Activated CD4-positive, CD25-positive, alpha-beta regulatory T cell treated with anti-CD3 and anti-CD28 coated beads, Interleukin-2, amount 50 U/mL, for 16 hours (primary cell): ENCODE measurements around the gene SPATA32.
"Not testable (repeated sequence)": the region's sequence is repeated elsewhere in the genome, so short reads cannot be mapped to it uniquely, and the experiment has no call there.

Experiments used
- DNase-seq: peaks from one replicate; pipeline ENCODE4 v3.0.0-alpha.2; 2020; ENCODE audit warnings: low read depth, low spot score

Gene SPATA32

DNA sequence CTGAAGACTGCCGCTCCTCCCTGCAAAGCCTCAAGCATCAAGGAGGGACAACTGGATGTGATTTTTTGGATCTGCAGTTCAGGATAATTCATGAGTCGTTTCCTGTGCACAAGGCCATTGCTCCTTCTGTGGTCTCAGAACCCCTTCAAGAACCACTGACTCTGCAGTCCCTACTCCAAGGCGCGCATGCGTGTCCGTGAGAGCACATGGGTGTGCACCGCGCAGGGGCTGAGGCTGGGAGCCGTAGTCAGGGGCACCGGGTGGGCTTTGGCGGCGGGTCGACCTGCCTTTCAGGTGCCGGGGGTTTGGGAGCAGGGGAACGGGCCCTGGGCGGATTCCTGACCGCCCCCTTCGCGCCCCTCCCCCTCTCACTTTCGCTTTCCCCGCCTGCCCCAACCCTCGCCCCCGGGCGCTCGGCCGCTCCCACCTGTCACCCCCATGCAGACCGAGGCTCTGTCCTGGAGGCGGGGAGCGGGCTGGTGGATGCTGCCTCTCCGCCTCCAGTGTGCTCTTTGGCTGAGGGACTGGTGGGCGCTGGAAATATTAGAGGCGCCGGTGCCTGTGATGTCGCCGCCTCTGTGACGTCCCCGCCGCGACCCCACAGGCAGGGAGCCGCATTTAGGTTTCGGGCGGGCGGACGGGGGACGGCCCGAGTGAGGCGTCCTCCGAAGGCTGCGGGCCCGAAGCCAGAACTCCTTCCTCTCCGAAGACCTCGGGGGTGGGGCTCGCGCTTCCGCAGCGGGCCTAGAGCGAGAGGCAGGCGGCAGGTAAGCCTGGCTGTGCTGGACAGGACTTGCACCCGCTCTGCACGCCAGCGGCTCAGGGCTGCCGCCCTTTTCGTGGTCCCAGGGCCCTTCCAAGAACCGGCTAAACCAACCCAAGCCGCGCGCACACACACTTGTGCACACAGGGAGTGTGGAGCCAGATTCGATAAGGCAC lies at the start of gene SPATA32:
Gene SPATA32 (minus strand): TSS at position 518 of the 939 bp plus-strand sequence. CDS start 78 bp downstream, at position 440.
- peak; percentile 35 for DNase-seq

- no peak for DNase-seq
These were observed 49.5 kb upstream of the SPATA32 start for GRCh38 chr17:45311401-45311759.

DNA sequence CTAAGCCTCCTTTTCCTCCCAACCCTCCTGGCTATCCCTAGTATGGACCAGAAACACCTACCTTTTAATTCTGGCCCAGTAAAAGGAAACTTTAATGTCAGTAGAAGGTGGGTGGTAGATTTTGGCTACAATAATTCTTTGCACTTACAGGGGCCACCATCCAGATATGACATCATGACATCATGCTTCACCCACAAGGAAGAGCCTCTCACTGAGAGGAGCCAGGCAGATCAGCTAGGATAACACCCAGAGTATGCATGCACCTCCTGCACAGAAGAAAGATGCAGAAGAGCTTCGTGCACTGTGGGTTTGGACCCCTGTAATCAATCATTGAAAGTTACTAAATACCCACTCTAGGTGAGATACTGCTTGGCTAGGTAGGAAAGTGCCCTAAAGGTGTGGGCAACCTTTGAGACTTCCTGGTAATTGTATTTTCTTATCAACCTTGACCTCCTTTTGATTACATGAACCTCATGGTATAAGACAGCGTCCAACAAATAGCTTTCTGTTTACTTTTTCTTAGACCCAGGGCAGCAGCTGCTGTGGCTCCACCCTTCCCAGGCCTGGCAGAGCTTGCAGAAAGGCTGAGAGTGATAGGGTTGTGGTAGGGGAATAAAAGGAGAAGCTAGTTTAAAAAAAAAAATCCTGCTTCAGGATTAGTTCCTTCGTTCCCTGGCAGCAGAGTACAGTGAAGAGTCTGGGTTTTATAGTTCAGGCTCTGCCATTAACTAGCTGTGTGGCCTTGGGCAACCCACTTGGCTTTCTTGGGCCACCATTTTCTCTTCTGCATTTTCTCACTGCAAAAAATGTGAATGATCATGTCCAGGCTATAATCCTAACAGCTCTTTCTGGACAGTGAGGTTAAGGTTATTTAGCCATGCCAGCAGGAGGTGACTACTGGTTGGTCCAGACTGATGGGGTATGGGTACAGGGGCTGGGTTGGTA lies 48.8 kb upstream of the SPATA32 start:
- DNase-seq: no peak

DNA sequence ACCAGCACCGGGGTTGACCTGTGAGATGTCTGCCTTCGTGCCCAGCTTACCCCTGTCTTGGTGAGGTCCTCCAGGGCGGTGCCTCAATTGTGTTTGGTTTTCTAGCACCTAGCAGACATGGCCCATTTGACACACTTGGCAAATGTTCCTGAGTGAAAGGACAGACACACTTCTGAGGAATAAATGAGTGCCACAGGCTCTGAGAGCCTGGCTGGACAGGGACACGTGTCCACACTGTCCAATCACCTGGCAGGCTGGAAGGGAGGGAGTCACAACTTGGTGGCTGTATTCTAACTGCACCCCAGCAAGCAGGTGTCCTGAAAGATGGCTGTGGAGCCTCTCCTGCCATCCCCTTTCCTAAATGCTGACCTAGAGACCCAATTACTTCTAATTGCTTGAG lies 47.5 kb upstream of the SPATA32 start:
- no peak for DNase-seq

GRCh38 chr17:45308840-45309239 lies 46.9 kb upstream of the SPATA32 start:
- DNase-seq: no peak

DNA sequence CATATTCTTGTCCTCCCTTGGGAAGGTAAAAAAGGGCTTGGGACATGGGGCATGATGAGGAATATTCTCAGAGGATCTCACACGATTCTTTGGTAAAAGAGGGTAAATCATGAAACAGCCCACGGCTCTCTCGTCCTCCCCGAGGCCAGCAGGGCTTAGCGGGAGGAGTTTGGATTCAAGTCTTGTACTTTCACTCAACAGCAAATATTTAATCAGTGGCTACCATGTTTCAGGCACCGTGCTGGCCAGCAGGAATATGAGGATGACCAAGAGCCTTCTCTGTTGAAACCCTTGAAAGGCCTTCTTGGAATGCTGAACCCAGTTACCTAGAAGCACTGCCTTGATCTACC lies 46.1 kb upstream of the SPATA32 start:
- no peak for DNase-seq

- DNase-seq: no peak
These were observed 45.6 kb upstream of the SPATA32 start for GRCh38 chr17:45307290-45308015.

DNA sequence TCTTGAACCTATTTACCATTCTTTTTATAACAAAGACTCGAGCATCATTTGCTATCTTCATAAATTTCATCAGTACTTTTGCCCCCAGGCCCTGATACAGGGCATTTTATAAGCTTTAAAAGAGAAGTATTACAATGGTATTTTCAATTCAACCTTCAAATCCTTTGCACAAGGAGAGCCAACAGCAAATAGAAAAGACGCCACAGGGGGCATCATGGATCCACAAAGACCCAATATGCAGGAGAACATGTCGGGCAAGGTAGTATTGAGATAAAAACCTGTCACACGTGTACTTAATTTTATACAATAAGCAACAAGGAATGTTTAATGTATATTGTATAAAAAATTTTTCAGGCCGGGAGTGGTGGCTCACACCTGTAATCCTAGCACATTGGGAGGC lies 44.7 kb upstream of the SPATA32 start:
- DNase-seq: no peak

DNA sequence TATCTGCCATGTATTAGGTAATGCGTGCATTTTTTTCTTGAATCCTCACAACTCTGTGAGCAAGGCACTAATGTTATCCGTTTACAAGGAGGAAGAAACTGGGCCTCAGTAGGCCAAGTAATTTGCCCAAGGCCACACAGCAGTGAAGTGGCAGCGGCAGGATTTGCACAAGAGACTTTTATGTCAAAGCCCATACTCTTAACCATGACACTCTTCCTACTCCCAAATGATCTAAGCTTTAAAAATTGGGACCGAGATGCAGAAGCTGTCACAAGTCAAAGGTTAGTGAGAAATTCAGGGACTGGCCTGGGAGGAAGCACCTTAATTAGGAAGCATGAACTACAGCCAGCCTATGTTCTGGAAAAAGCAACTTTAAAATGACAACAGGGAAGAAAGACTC lies 44.2 kb upstream of the SPATA32 start:
- no peak for DNase-seq

GRCh38 chr17:45305530-45306087 lies 43.7 kb upstream of the SPATA32 start:
- no peak for DNase-seq

- no peak for DNase-seq
These were observed 40.8 kb upstream of the SPATA32 start for GRCh38 chr17:45302649-45303173.

DNA sequence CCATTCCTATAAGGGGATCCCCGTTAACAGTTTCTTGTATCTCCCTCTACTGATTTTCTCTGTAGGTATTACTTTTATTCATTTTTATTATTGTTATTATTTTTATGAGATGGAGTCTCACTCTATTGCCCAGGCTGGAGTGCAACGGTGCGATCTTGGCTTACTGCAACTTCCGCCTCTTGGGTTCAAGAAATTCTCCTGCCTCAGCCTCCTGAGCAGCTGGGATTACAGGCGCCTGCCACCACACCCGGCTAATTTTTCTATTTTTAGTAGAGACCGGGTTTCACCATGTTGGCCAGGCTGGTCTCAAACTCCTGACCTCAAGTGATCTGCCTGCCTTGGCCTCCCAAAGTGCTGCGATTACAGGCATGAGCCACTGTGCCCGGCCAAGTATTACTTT lies 40.3 kb upstream of the SPATA32 start:
- DNase-seq: not testable (repeated sequence)

- DNase-seq: no peak
These were observed 39.8 kb upstream of the SPATA32 start for GRCh38 chr17:45301674-45302073.

- DNase-seq: no peak
These were observed 38.3 kb upstream of the SPATA32 start for GRCh38 chr17:45300060-45300751.

DNA sequence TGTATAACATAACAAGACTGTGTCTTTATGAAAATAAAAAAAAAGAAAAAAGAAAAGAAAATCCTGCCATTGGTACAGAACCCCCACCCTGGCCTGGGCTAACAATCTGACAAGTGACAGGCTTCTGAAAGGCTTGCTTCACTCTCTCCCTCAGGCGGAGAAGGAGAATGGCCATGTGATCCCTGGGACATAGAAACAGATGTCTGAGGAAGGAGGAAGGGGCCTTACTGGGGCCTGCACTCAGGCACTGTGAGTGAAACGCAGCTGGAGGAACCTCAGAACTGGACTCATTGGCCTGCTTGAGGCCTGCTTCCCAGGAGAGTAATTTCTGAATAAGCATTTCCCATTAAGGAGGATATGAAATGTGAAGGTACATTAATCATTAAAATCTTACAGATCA lies 37.5 kb upstream of the SPATA32 start:
- DNase-seq: no peak

GRCh38 chr17:45298546-45299285 lies 36.8 kb upstream of the SPATA32 start:
- no peak for DNase-seq

- DNase-seq: no peak
These were observed 34.9 kb upstream of the SPATA32 start for GRCh38 chr17:45296833-45297124.

GRCh38 chr17:45296003-45296832 lies 34.3 kb upstream of the SPATA32 start:
- no peak for DNase-seq

DNA sequence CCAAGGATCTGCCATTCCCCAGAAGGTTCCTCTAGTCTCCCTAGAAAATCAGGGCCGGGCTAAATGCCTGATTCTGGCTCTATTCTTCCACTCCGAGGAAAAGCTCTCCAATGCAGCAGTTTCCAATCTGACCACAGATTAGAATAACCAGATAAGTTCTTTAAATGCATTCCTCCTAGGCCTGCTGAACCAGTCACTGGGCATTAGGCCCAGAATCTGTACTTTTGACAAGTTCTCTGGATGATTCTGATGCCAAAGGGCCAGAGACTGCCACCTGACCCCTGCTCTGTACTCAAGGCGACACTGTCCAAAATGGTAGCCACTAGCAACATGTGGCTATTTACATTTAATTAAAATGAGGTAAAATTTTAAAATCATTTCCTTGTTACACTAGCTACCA lies 32.6 kb upstream of the SPATA32 start:
- DNase-seq: no peak
